ENCODE data around the gene ANKRD36C.
"Not testable (repeated sequence)": the region's sequence is repeated elsewhere in the genome, so short reads cannot be mapped to it uniquely, and the experiment has no call there.

Gene ANKRD36C

GRCh38 chr2:95824218-95824617 is 167.4 kb downstream of the ANKRD36C start:
- in situ Hi-C loops (cut with MboI; ENCODE audit: low sequenced_read_pairs) = not testable (repeated sequence)

- in situ Hi-C loops (cut with MboI; ENCODE audit: low sequenced_read_pairs) = not testable (repeated sequence)
Measured at GRCh38 chr2:95817521-95817920, 174.1 kb downstream of the ANKRD36C start.

- in situ Hi-C loops (cut with MboI; ENCODE audit: low sequenced_read_pairs) = not testable (repeated sequence)
Measured at GRCh38 chr2:95813311-95813710, 178.3 kb downstream of the ANKRD36C start.

- in situ Hi-C loops (cut with MboI; ENCODE audit: low sequenced_read_pairs) = no loop called here
Measured at GRCh38 chr2:95799892-95800291, 191.7 kb downstream of the ANKRD36C start.

- in situ Hi-C loops (cut with MboI; ENCODE audit: low sequenced_read_pairs) = not testable (repeated sequence)
Measured at GRCh38 chr2:95799147-95799889, 192.3 kb downstream of the ANKRD36C start.

GRCh38 chr2:95796249-95797099 is 195.2 kb downstream of the ANKRD36C start:
- in situ Hi-C loops (cut with MboI; ENCODE audit: low sequenced_read_pairs) = not testable (repeated sequence)

GRCh38 chr2:95793970-95794369 is 197.7 kb downstream of the ANKRD36C start:
- in situ Hi-C loops (cut with MboI; ENCODE audit: low sequenced_read_pairs) = not testable (repeated sequence)

GRCh38 chr2:95790180-95790579 is 201.4 kb downstream of the ANKRD36C start:
- in situ Hi-C loops (cut with MboI; ENCODE audit: low sequenced_read_pairs) = not testable (repeated sequence)

GRCh38 chr2:95789385-95789784 is 202.2 kb downstream of the ANKRD36C start:
- in situ Hi-C loops (cut with MboI; ENCODE audit: low sequenced_read_pairs) = not testable (repeated sequence)

GRCh38 chr2:95788642-95789041 is 203.0 kb downstream of the ANKRD36C start:
- in situ Hi-C loops (cut with MboI; ENCODE audit: low sequenced_read_pairs) = not testable (repeated sequence)

Measured in HL-60/S4 treated with phorbol 12-myristate 13-acetate at 8.2 ng/mL for 4 days and 3 days (cell line).